Osteocyte (in vitro differentiated cells): ENCODE data around the gene ZBP1. TPM values are rescaled to one million over a fixed set of nuclear protein-coding genes. Genes with fewer than 3 reads are reported as not detected.

Source experiments
- DNase-seq: peaks from one replicate; pipeline ENCODE4 v3.0.0; 2021; ENCODE audit warnings: mixed read lengths; ENCODE audit not compliant: unreplicated experiment; ENCODE audit errors: extremely low spot score
- H3K27ac Mint-ChIP-seq: one replicate; pipeline ENCODE4 v1.8.0; 2021; ENCODE audit warnings: mild to moderate bottlenecking, mixed read lengths; ENCODE audit not compliant: unreplicated experiment
- H3K27me3 Mint-ChIP-seq: one replicate; pipeline ENCODE4 v1.8.0; 2021; ENCODE audit warnings: mixed read lengths; ENCODE audit not compliant: unreplicated experiment
- H3K36me3 Mint-ChIP-seq: one replicate; pipeline ENCODE4 v1.8.0; 2021; ENCODE audit warnings: mixed read lengths; ENCODE audit not compliant: unreplicated experiment
- H3K4me1 Mint-ChIP-seq: one replicate; pipeline ENCODE4 v1.8.0; 2021; ENCODE audit warnings: mixed read lengths; ENCODE audit not compliant: unreplicated experiment
- H3K4me3 Mint-ChIP-seq: one replicate; pipeline ENCODE4 v1.8.0; 2021; ENCODE audit warnings: mild to moderate bottlenecking, moderate library complexity, mixed read lengths; ENCODE audit not compliant: unreplicated experiment
- H3K9me3 Mint-ChIP-seq: one replicate; pipeline ENCODE4 v1.8.0; 2021; ENCODE audit warnings: mixed read lengths; ENCODE audit not compliant: unreplicated experiment
- total RNA-seq: library from RNA; stranded (reverse); gene quantifications from 2 replicates; pipeline ENCODE4 v1.2.1, GENCODE V29; 2021
- TF ChIP-seq, protein P1 (sequence below): fragments of 200-600 bp; sonication (generic); IDR thresholded peaks from 2 replicates; pipeline ENCODE4 v1.5.0; 2021; ENCODE audit warnings: antibody characterized with exemption, mild to moderate bottlenecking, moderate library complexity

ZBP1 gene
- total RNA-seq, 1 donor from 2014 or later, result not detected

GRCh38 chr20:57612436-57612835, 7.8 kb downstream of the ZBP1 start:
- no peak overlapping the region for H3K27ac Mint-ChIP-seq
- H3K9me3 Mint-ChIP-seq, result no peaks in the 10 kb centered on the region
- H3K4me3 Mint-ChIP-seq, result no peak overlapping the region
- TF ChIP-seq, protein P1, sequence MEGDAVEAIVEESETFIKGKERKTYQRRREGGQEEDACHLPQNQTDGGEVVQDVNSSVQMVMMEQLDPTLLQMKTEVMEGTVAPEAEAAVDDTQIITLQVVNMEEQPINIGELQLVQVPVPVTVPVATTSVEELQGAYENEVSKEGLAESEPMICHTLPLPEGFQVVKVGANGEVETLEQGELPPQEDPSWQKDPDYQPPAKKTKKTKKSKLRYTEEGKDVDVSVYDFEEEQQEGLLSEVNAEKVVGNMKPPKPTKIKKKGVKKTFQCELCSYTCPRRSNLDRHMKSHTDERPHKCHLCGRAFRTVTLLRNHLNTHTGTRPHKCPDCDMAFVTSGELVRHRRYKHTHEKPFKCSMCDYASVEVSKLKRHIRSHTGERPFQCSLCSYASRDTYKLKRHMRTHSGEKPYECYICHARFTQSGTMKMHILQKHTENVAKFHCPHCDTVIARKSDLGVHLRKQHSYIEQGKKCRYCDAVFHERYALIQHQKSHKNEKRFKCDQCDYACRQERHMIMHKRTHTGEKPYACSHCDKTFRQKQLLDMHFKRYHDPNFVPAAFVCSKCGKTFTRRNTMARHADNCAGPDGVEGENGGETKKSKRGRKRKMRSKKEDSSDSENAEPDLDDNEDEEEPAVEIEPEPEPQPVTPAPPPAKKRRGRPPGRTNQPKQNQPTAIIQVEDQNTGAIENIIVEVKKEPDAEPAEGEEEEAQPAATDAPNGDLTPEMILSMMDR, result no peak
- peaks cover 54% of the 10 kb centered on the region for H3K27me3 Mint-ChIP-seq
- no peak for DNase-seq
- H3K4me1 Mint-ChIP-seq, result no peaks in the 10 kb centered on the region
- H3K36me3 Mint-ChIP-seq, result no peaks in the 10 kb centered on the region

- H3K9me3 Mint-ChIP-seq, result no peaks in the 10 kb centered on the region
- DNase-seq, result no peak
- no peak overlapping the region for H3K27ac Mint-ChIP-seq
- no peaks in the 10 kb centered on the region for H3K36me3 Mint-ChIP-seq
- no peaks in the 10 kb centered on the region for H3K4me1 Mint-ChIP-seq
- H3K27me3 Mint-ChIP-seq, result peaks cover 52% of the 10 kb centered on the region
- TF ChIP-seq, protein P1, result no peak
- H3K4me3 Mint-ChIP-seq, result no peak overlapping the region
These were observed 8.5 kb downstream of the ZBP1 start for GRCh38 chr20:57611586-57612311.

- H3K4me1 Mint-ChIP-seq, result no peaks in the 10 kb centered on the region
- TF ChIP-seq, protein P1, result no peak
- no peaks in the 10 kb centered on the region for H3K9me3 Mint-ChIP-seq
- no peak overlapping the region for H3K27ac Mint-ChIP-seq
- H3K36me3 Mint-ChIP-seq, result no peaks in the 10 kb centered on the region
- peaks cover 50% of the 10 kb centered on the region for H3K27me3 Mint-ChIP-seq
- no peak overlapping the region for H3K4me3 Mint-ChIP-seq
- DNase-seq, result no peak
These were observed 9.8 kb downstream of the ZBP1 start for GRCh38 chr20:57610261-57610952.

DNA sequence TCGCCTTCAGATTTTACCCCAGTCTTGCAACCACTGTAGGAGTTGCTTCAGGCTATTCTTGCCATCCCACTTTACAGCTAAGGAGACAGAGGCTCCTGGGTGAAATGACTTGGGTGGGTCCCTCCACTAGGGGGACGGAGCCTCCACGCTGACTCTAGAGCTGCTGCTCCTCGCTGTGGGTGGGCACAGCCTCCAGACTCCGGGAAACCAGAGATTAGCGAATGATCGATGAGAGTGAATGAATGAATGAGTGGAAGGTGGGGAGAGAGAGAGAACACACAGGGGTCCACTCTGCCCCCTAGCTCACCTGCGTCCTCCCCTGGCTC, 10.4 kb downstream of the ZBP1 start:
- Mint-ChIP-seq H3K4me1 (no peaks in the 10 kb centered on the region), H3K27ac (no peak overlapping the region), H3K27me3 (peaks cover 48% of the 10 kb centered on the region), H3K9me3 (no peaks in the 10 kb centered on the region), H3K36me3 (no peaks in the 10 kb centered on the region), H3K4me3 (no peak overlapping the region)
- no peak for DNase-seq
- TF ChIP-seq, protein P1, result no peak

DNA sequence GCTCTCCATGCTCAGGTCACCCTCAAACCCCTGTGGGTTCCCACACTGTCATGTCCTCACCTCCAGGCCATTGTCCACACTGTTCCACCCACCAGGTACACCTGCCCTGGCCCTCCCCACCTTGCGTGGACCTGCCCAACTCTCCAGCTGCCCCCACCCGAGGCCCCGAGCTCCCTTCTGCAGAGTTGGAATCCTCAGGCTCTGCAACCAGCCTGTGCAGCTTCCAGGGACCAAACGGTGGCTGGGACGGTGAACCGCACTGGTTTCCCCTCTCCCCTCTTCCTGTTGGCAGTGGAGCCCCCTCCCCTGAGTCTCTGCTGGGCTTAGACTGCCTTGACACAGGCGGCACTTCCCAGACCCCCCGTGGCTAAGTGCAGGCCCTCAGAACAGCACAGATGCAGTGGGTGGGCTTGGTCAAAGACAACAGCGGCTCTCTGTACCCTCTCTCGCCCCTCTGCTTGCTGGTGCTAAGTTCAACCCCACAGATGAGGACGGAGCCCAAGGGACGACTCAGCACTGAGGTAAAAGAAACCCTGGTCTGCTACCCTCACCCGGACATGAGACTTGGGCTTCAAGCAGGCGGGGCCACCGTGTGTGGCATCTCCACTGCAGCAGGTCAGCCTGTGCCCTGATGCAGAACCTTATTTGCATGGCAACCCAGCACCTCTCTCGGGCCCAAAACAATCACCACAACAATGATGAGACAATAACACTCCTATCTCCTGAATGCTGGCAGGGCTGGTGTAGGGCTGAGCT, 11.0 kb downstream of the ZBP1 start:
- Mint-ChIP-seq H3K4me1 (no peaks in the 10 kb centered on the region), H3K4me3 (no peak overlapping the region), H3K27ac (no peak overlapping the region), H3K9me3 (no peaks in the 10 kb centered on the region), H3K36me3 (no peaks in the 10 kb centered on the region), H3K27me3 (peaks cover 48% of the 10 kb centered on the region)
- TF ChIP-seq, protein P1, result no peak
- no peak for DNase-seq
